ENCODE results near the gene PNO1.

PNO1 gene

GRCh38 chr2:68121873-68122679, 35.6 kb upstream of the PNO1 start:
- TF ChIP-seq, protein P1, sequence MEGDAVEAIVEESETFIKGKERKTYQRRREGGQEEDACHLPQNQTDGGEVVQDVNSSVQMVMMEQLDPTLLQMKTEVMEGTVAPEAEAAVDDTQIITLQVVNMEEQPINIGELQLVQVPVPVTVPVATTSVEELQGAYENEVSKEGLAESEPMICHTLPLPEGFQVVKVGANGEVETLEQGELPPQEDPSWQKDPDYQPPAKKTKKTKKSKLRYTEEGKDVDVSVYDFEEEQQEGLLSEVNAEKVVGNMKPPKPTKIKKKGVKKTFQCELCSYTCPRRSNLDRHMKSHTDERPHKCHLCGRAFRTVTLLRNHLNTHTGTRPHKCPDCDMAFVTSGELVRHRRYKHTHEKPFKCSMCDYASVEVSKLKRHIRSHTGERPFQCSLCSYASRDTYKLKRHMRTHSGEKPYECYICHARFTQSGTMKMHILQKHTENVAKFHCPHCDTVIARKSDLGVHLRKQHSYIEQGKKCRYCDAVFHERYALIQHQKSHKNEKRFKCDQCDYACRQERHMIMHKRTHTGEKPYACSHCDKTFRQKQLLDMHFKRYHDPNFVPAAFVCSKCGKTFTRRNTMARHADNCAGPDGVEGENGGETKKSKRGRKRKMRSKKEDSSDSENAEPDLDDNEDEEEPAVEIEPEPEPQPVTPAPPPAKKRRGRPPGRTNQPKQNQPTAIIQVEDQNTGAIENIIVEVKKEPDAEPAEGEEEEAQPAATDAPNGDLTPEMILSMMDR (IDR thresholded peaks at IDR 0.05; ENCODE audit: extremely low read depth, insufficient read depth, missing control alignments): peak; percentile 95
- in situ Hi-C loops (cut with MboI; ENCODE audit: low pct_unique_long_range_greater_than_20kb, low sequenced_read_pairs, unreplicated experiment): loop anchor here (10.0 kb wide), 2 partner anchors 163 to 323 kb away; no protein-coding TSS in a partner anchor
- DNase-seq (ENCODE audit: low spot score): peak; percentile 46

- TF ChIP-seq, protein P1 (IDR thresholded peaks at IDR 0.05; ENCODE audit: extremely low read depth, insufficient read depth, missing control alignments): no peak
- no peak for DNase-seq (ENCODE audit: low spot score)
- in situ Hi-C loops (cut with MboI; ENCODE audit: low pct_unique_long_range_greater_than_20kb, low sequenced_read_pairs, unreplicated experiment): loop anchor here (10.0 kb wide), 2 partner anchors 162 to 322 kb away; no protein-coding TSS in a partner anchor
These were observed 35.1 kb upstream of the PNO1 start for GRCh38 chr2:68122680-68122964.

- in situ Hi-C loops (cut with MboI; ENCODE audit: low pct_unique_long_range_greater_than_20kb, low sequenced_read_pairs, unreplicated experiment): loop anchor here (10.0 kb wide), 2 partner anchors 160 to 320 kb away; no protein-coding TSS in a partner anchor
- no peak for DNase-seq (ENCODE audit: low spot score)
- TF ChIP-seq, protein P1 (IDR thresholded peaks at IDR 0.05; ENCODE audit: extremely low read depth, insufficient read depth, missing control alignments): no peak
These were observed 33.4 kb upstream of the PNO1 start for GRCh38 chr2:68124321-68124720.

DNA sequence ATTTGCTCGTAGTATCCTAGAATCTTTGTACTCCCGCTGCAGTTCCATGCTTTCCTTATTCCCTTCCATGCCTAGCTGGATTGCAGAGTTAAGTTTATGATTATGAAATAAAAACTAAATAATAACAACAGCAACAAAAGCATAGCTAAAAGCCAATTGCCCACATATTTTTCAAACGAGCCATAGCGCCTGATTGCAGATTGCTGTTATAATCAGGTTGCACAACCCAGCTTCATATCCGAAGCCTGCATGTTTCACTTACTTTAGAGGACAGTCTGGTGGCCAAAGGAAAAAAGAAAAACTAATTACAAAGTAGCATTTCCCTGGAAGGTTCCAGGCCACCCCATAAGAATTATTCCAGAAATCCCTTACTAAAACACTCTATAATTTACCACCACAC, 31.9 kb upstream of the PNO1 start:
- no peak for DNase-seq (ENCODE audit: low spot score)
- TF ChIP-seq, protein P1 (IDR thresholded peaks at IDR 0.05; ENCODE audit: extremely low read depth, insufficient read depth, missing control alignments): no peak
- in situ Hi-C loops (cut with MboI; ENCODE audit: low pct_unique_long_range_greater_than_20kb, low sequenced_read_pairs, unreplicated experiment): loop anchor here (10.0 kb wide), 2 partner anchors 159 to 319 kb away; no protein-coding TSS in a partner anchor

GRCh38 chr2:68126561-68126960, 31.1 kb upstream of the PNO1 start:
- TF ChIP-seq, protein P1 (IDR thresholded peaks at IDR 0.05; ENCODE audit: extremely low read depth, insufficient read depth, missing control alignments): no peak
- in situ Hi-C loops (cut with MboI; ENCODE audit: low pct_unique_long_range_greater_than_20kb, low sequenced_read_pairs, unreplicated experiment): loop anchor here (10.0 kb wide), 2 partner anchors 158 to 318 kb away; no protein-coding TSS in a partner anchor
- no peak for DNase-seq (ENCODE audit: low spot score)

DNA sequence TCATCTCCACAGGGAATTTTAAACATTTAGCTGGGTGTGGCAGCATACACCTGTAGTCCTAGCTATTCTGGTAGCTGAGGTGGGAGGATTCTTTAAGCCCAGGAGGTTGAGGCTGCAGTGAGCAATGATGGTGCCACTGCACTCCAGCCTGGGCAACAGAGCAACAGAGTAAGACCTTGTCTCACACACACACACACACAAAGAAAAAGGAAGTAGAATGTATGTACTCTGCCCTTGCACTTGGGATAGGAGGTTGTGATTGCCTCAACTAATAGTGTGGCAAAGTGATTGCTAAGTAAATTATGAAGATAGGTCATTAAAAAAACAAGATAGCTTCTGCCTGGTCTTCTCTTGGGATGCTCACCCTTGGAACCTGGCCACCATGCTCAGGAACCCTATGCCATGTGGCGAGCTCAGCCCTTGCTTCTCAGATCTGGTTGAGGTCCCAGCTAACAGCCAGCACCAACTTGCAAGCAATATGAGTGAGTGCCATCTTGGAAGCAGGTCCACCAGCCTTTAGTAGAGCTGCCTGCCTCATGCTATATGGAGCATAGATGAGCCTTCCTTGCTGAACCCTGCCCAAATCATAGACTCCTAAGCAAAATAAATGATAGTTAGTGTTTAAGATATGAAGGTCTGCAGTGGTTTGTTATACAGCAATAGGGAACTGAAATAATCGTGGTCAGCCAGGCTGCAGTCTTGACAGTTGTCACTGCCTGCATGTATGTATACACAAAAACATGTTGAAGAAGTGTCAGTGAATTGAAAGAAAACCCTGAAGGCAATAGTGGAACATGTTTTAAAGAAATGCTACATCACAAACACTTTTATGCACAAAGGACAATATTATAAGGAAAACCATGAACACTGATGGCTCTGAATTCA, 30.1 kb upstream of the PNO1 start:
- TF ChIP-seq, protein P1 (IDR thresholded peaks at IDR 0.05; ENCODE audit: extremely low read depth, insufficient read depth, missing control alignments): no peak
- in situ Hi-C loops (cut with MboI; ENCODE audit: low pct_unique_long_range_greater_than_20kb, low sequenced_read_pairs, unreplicated experiment): loop anchor here (10.0 kb wide), 2 partner anchors 157 to 317 kb away; no protein-coding TSS in a partner anchor
- peak; percentile 11 for DNase-seq (ENCODE audit: low spot score)
